SKM-1 (cell line): ENCODE data around the gene TENT5C.

Experiments used
- DNase-seq: peaks from one replicate; lab custom pipeline; 2025; ENCODE audit not compliant: unreplicated experiment; lab: John Stamatoyannopoulos, UW

Gene TENT5C

GRCh38 chr1:117590273-117590925 lies 15.4 kb upstream of the TENT5C start:
- DNase-seq, result no peak

- no peak for DNase-seq
Measured at GRCh38 chr1:117591252-117591651, 14.6 kb upstream of the TENT5C start.

- no peak for DNase-seq
Measured at GRCh38 chr1:117592155-117592554, 13.7 kb upstream of the TENT5C start.

GRCh38 chr1:117594261-117594990 lies 11.4 kb upstream of the TENT5C start:
- DNase-seq, result no peak

GRCh38 chr1:117596023-117596720 lies 9.7 kb upstream of the TENT5C start:
- DNase-seq, result peak; percentile 55

GRCh38 chr1:117598489-117598888 lies 7.4 kb upstream of the TENT5C start:
- no peak for DNase-seq

GRCh38 chr1:117599286-117600221 lies 6.3 kb upstream of the TENT5C start:
- no peak for DNase-seq

GRCh38 chr1:117600325-117600943 lies 5.4 kb upstream of the TENT5C start:
- DNase-seq, result no peak

GRCh38 chr1:117600966-117601365 lies 4.9 kb upstream of the TENT5C start:
- no peak for DNase-seq

- DNase-seq, result no peak
Measured at GRCh38 chr1:117602862-117603261, 3.0 kb upstream of the TENT5C start.

GRCh38 chr1:117605164-117605773 lies 579 bp upstream of the TENT5C start:
- no peak for DNase-seq

- no peak for DNase-seq
Measured at GRCh38 chr1:117606649-117607430, 992 bp downstream of the TENT5C start.

GRCh38 chr1:117607471-117607870 lies 1.6 kb downstream of the TENT5C start:
- DNase-seq, result peak; percentile 25

GRCh38 chr1:117608115-117608615 lies 2.3 kb downstream of the TENT5C start:
- no peak for DNase-seq

- DNase-seq, result no peak
Measured at GRCh38 chr1:117608758-117609157, 2.9 kb downstream of the TENT5C start.

- no peak for DNase-seq
Measured at GRCh38 chr1:117609471-117609911, 3.6 kb downstream of the TENT5C start.

- no peak for DNase-seq
Measured at GRCh38 chr1:117610036-117610435, 4.2 kb downstream of the TENT5C start.

GRCh38 chr1:117611121-117611601 lies 5.3 kb downstream of the TENT5C start:
- no peak for DNase-seq
